Esophagus (tissue), 2 donors: ENCODE measurements around the gene KRTAP2-2. TPM values are rescaled to one million over a fixed set of nuclear protein-coding genes. Genes with fewer than 3 reads are reported as not detected.
"Not testable (repeated sequence)": the region's sequence is repeated elsewhere in the genome, so short reads cannot be mapped to it uniquely, and the experiment has no call there.

Experiments used
- H3K27ac ChIP-seq, 2 donors: one replicate each; pipeline ENCODE4 v1.5.1; 2013; ENCODE audit warnings: low read depth in 2 of 2, mild to moderate bottlenecking in 2 of 2, inconsistent platforms in 1 of 2, low read length in 1 of 2, moderate library complexity in 1 of 2
- H3K27me3 ChIP-seq, 2 donors: one replicate each; pipeline ENCODE4 v1.6.1; 2013; ENCODE audit warnings: low read length in 2 of 2, control low read depth in 1 of 2, mild to moderate bottlenecking in 1 of 2; ENCODE audit not compliant: insufficient read depth in 2 of 2, control insufficient read depth in 1 of 2
- H3K36me3 ChIP-seq, 2 donors: one replicate each; pipeline ENCODE4 v1.6.1; 2013; ENCODE audit warnings: low read length in 1 of 2; ENCODE audit not compliant: control insufficient read depth in 2 of 2, insufficient read depth in 2 of 2
- H3K4me1 ChIP-seq, 2 donors: one replicate each; pipeline ENCODE4 v1.6.1; 2013; ENCODE audit warnings: low read length in 1 of 2; ENCODE audit not compliant: control insufficient read depth in 2 of 2, insufficient read depth in 2 of 2
- H3K4me3 ChIP-seq, 2 donors: one replicate each; pipeline ENCODE4 v1.5.1; 2013; ENCODE audit warnings: low read length in 2 of 2, mild to moderate bottlenecking in 2 of 2, low read depth in 1 of 2, moderate library complexity in 1 of 2
- H3K9me3 ChIP-seq, 2 donors: one replicate each; pipeline ENCODE4 v1.6.1; 2013; ENCODE audit warnings: mild to moderate bottlenecking in 2 of 2, low read depth in 1 of 2, low read length in 1 of 2, moderate library complexity in 1 of 2; ENCODE audit not compliant: control insufficient read depth in 2 of 2, insufficient read depth in 1 of 2
- WGBS, 2 donors: extraction: QIAGEN DNeasy Blood & Tissue Kit; methylation state at CpG; one replicate each; pipeline ENCODE4 v1.1.7; 2013; 5-methylcytosine and 5-hydroxymethylcytosine counted together
- polyA plus RNA-seq, 2 donors: library from polyadenylated mRNA; stranded (reverse); fragments of 200-250 nt; gene quantifications; one replicate each; pipeline ENCODE4 v1.2.3, GENCODE V29; 2013
- donor health status: healthy with polysubstance abuse.
- donor health status: Bipolar disorder and iron deficiency.

The KRTAP2-2 gene
- polyA plus RNA-seq, 2 donors: not detected

DNA sequence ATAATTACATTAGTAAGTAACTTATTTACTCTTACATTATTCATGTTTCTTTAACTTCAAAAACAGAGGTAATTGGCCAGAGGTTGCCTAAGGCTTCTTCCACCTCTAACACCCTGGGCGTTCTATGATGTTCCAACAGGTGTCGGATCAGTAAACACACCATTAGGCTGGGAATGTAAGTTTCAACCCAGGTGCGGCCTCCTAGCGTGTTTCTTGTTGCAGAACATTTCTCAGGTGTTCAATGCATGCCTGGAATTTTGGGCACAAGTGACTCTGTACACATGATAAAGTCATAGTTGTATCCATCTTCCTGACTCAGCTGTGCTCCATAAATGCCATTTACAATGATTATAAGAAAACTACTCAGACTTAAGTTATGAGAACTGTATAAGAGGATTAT, 1.0 kb downstream of the KRTAP2-2 start:
- H3K36me3 ChIP-seq: no peaks in the 10 kb centered on the region
- no peak overlapping the region for H3K27ac ChIP-seq
- no peaks in the 10 kb centered on the region for H3K9me3 ChIP-seq
- H3K4me1 ChIP-seq: no peaks in the 10 kb centered on the region
- no peak overlapping the region for H3K4me3 ChIP-seq
- H3K27me3 ChIP-seq: no peaks in the 10 kb centered on the region
- WGBS, 2 donors: 78 to 85% methylated on average over 4 of the region's 4 CpGs

DNA sequence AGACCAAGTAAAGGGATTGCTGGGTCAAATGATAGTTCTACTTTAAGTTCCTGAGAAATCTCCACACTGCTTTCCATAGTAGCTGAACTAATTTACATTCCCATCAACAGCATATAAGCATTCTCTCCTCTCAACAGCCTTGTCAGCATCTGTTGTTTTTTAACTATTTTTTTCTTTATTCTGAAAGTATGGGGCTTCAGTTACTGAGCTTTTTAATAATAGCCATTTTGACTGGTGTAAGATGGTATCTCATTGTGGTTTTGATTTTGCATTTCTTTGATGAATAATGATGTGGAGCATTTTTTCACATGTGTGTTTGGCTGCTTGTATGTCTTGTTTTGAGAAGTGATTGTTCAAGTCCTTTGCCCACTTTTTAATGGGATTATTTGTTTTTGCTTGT, 2.5 kb downstream of the KRTAP2-2 start:
- H3K27me3 ChIP-seq: no peaks in the 10 kb centered on the region
- H3K4me3 ChIP-seq: no peak overlapping the region
- H3K9me3 ChIP-seq: no peaks in the 10 kb centered on the region
- no peaks in the 10 kb centered on the region for H3K36me3 ChIP-seq
- H3K4me1 ChIP-seq: no peaks in the 10 kb centered on the region
- no peak overlapping the region for H3K27ac ChIP-seq

DNA sequence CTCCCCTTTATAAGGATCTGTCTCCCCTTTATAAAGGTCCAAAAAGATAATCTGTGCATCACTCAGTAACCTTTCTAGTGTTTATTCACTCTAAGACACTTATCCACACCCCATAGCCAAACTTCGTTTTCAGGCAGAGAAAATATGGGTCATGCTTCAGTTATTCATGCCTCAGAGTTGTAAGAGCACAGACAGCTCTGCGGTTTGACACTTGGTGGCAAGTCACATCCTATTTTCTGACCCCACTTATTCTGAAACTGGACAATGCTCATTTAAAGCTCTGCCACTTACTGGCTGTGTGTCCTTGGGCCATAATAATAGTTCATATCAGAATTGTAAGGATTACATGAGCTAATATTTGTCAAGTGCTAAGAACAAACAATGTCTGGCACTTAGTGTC, 5.9 kb downstream of the KRTAP2-2 start:
- no peaks in the 10 kb centered on the region for H3K36me3 ChIP-seq
- H3K27ac ChIP-seq: no peak overlapping the region
- H3K4me3 ChIP-seq: no peak overlapping the region
- H3K9me3 ChIP-seq: no peaks in the 10 kb centered on the region
- no peaks in the 10 kb centered on the region for H3K27me3 ChIP-seq
- no peaks in the 10 kb centered on the region for H3K4me1 ChIP-seq
- WGBS, 2 donors: 33 to 39% methylated on average over 2 of the region's 2 CpGs

DNA sequence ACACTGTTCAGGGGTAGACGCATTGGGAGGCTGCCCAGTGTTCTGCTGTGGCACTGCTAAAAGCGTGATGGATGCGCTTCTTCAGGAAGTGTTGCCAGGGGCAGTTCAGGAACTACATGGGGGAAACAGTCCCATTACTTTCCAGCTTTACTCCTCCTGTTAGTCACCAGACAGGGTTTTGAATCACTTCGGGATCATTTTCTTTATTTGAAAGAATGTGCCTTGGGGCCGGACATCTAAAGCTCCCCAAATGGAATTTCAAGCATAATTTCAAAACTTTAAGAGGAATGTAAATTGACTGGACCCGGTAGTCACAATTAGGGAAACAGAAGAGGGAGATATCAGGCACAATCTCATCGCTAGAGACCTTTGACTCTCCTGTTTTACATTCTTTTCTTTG, 6.6 kb downstream of the KRTAP2-2 start:
- no peaks in the 10 kb centered on the region for H3K9me3 ChIP-seq
- 48 to 60% methylated on average over 7 of the region's 7 CpGs for WGBS, 2 donors
- H3K4me1 ChIP-seq: no peaks in the 10 kb centered on the region
- no peaks in the 10 kb centered on the region for H3K27me3 ChIP-seq
- H3K27ac ChIP-seq: no peak overlapping the region
- no peak overlapping the region for H3K4me3 ChIP-seq
- H3K36me3 ChIP-seq: no peaks in the 10 kb centered on the region

DNA sequence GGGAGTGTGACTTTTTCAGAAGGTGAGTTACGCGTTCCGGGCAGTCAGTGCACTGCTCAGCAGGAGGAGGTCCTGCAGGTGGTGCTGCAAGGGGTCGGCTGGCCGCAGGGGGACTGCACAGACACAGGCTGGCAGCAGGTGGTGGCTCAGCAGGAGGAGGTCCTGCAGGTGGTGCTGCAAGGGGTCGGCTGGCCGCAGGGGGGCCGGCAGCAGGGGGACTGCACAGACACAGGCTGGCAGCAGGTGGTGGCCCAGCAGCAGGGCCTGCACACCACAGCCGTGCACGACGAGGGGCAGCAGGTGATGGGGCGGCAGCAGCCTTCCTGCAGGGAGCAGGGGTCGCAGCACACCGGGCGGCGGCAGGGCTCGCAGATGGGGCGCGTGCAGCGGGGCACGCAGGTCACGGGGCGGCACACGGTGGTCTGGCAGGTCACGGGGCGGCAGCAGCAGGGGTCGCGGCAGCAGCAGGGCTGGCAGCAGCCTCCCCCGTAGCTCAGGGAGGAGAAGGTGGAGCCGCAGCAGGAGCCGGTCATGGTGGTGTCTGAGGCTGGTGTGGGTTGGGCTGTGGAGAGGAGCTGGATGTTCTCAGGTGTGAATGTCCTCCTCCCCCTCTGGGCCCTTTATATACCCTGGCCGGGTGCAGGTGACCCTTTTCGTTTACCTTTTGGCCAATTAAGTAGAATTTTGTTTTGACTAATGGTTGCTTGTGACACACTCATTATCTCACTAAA, 8.1 kb downstream of the KRTAP2-2 start, which contains the start of gene KRTAP2-1:
Gene KRTAP2-1 (minus strand): TSS at position 582 of the 731 bp plus-strand sequence. CDS start 49 bp downstream, at position 533.
- not testable (repeated sequence) for H3K9me3 ChIP-seq, H3K27ac ChIP-seq, H3K4me1 ChIP-seq, H3K36me3 ChIP-seq, H3K27me3 ChIP-seq, H3K4me3 ChIP-seq
- 59 to 67% methylated on average over 10 of the region's 33 CpGs for WGBS, 2 donors

DNA sequence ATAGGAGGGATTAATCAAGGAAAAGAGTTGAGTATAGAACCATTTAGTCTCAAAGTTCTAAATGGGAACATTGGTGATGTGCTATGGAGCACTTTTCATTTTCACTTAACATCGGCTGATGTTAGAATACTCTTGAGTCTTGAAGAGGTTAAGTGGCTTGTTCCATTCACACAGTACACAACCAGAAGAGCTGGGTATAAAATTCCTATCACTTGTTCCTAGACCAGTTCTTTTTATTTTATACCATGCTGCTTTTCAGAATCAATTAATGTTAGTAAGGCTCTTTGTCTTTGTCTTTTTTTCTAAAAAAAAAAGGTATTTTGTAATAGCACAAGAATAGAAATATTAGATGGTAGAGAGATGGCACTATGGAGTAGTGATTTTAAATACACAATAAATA, 12.1 kb downstream of the KRTAP2-2 start:
- Histone ChIP-seq H3K4me3 (no peak overlapping the region), H3K4me1 (peaks cover 0 to 4% of the 10 kb centered on the region in 2 donors), H3K9me3 (no peaks in the 10 kb centered on the region), H3K36me3 (no peaks in the 10 kb centered on the region), H3K27ac (no peak overlapping the region), H3K27me3 (no peaks in the 10 kb centered on the region)
- 98 to 100% methylated on average over 1 of the region's 1 CpG for WGBS, 2 donors

DNA sequence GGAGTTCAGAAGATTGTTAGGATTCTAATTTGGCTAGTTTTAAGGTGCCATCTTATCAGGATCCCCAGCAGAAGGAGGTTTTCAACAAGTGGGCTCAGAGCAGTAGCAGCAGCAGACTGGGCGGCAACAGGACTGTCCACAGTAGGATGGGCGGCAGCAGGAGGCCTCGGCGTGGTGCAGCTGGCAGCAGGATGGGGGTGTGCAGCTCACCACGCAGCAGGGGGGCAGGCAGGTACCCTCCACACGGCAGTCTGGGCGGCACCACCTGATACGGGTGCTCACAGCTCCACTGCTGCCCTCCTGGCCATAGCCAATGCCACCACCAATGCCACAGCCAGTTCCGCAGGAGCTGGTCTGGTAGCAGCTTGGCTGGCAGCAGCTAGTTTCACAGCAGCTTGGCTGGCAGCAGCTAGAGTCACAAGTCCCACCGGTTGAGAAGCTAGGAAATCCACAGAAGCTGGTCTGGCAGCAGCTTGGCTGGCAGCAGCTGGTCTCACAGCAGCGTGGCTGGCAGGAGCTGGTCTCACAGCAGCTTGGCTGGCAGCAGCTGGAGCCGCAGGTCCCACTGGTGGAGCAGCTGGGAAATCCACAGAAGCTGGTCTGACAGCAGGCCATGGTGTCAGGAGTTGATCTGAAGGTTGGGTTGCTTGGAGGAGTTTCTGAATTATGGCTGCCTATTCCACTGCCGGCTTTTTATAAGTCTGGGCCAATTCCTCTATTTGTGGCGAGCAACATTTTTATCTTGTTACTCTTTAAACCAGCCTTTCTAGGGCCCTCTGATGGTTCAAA, 14.1 kb downstream of the KRTAP2-2 start, which contains the start of gene KRTAP1-1:
Gene KRTAP1-1 (minus strand): TSS at position 668 of the 789 bp plus-strand sequence. CDS start 53 bp downstream, at position 615.
- H3K27me3 ChIP-seq, H3K4me3 ChIP-seq, H3K9me3 ChIP-seq, H3K27ac ChIP-seq, H3K36me3 ChIP-seq, H3K4me1 ChIP-seq: not testable (repeated sequence)
- 66 to 72% methylated on average over 11 to 14 of the region's 14 CpGs for WGBS, 2 donors

DNA sequence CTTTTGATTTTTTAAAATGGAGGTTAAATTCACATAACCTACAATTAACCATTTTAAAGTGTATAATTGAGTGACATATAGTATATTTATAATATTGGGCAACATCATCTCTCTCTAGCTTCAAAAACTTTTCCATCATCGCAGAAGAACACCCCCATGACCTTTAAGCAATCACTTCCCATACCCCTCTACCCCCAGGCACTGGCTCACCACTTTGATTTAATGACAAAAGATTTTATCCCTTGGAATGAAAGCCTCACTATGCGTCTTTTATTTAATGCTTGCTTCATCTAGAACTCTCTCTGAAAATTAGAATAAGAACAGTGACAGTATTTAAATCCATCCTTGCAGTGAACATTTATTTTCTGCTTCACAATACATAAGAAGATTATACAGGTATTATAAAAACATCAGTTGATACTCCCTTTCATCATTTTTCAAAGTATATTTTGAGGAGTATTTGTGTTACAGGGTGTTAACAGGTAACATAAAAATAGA, 17.1 kb downstream of the KRTAP2-2 start:
- Histone ChIP-seq H3K36me3 (no peaks in the 10 kb centered on the region), H3K27ac (no peak overlapping the region), H3K4me1 (peaks cover 0 to 8% of the 10 kb centered on the region in 2 donors), H3K9me3 (no peaks in the 10 kb centered on the region), H3K4me3 (no peak overlapping the region), H3K27me3 (no peaks in the 10 kb centered on the region)
- WGBS, 2 donors: 74 to 75% methylated on average over 2 of the region's 2 CpGs

DNA sequence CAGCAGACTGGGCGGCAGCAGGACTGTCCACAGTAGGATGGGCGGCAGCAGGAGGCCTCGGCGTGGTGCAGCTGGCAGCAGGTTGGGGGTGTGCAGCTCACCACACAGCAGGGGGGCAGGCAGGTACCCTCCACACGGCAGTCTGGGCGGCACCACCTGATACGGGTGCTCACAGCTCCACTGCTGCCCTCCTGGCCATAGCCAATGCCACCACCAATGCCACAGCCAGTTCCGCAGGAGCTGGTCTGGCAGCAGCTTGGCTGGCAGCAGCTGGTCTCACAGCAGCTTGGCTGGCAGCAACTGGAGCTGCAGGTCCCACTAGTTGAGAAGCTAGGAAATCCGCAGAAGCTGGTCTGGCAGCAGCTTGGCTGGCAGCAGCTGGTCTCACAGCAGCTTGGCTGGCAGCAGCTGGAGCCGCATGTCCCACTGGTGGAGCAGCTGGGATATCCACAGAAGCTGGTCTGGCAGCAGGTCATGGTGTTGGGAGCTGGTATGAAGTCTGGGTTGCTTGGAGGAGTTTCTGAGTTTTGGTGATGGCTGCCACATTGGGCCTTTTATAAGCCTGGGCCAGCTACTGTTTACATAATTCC, 20.6 kb downstream of the KRTAP2-2 start, which contains the start of gene KRTAP1-3:
Gene KRTAP1-3 (minus strand): TSS at position 529 of the 590 bp plus-strand sequence. CDS start 53 bp downstream, at position 476.
- not testable (repeated sequence) for H3K9me3 ChIP-seq, H3K4me1 ChIP-seq
- 74 to 79% methylated on average over 9 to 10 of the region's 10 CpGs for WGBS, 2 donors

More for the DNA sequence above, 20.6 kb downstream of the KRTAP2-2 start, which contains the start of gene KRTAP1-3:
- not testable (repeated sequence) for H3K4me3 ChIP-seq, H3K36me3 ChIP-seq, H3K27ac ChIP-seq, H3K27me3 ChIP-seq
